Natural killer cell treated with Interleukin-12 subunit alpha and Interleukin-12 subunit beta and Interleukin-15 and Interleukin-18, amount 100 ng/mL, for 72 hours (primary cell): ENCODE results near the gene PAPLN. TPM values are rescaled to one million over a fixed set of nuclear protein-coding genes. Genes with fewer than 3 reads are reported as not detected.
A peak's percentile ranks its signal among the peaks of the same experiment; 100 is the strongest.

ENCODE experiments used
- ATAC-seq, 2 donors: fragments of 150-1000 bp; cut with Tn5 transposase in 1 of 2; sonication (Bioruptor Pico), chemical (Tn5 transposase) in 1 of 2; 2 replicates each; pipeline ENCODE4 v1.10.0; 2021
- DNase-seq: peaks from one replicate; pipeline ENCODE4 v3.0.0; 2022; ENCODE audit warnings: low spot score
- H3K27ac Mint-ChIP-seq, 2 donors: 1 replicate in 1 of 2; 2 replicates in 1 of 2; pipeline ENCODE4 v1.8.0; 2022; ENCODE audit warnings: mixed read lengths in 2 of 2, mild to moderate bottlenecking in 1 of 2, moderate library complexity in 1 of 2
- H3K27me3 Mint-ChIP-seq, 2 donors: 1 replicate in 1 of 2; 2 replicates in 1 of 2; pipeline ENCODE4 v1.8.0; 2022; ENCODE audit warnings: mixed read lengths in 2 of 2
- H3K36me3 Mint-ChIP-seq: one replicate; pipeline ENCODE4 v1.8.0; 2022; ENCODE audit warnings: mixed read lengths
- H3K4me1 Mint-ChIP-seq, 2 donors: 1 replicate in 1 of 2; 2 replicates in 1 of 2; pipeline ENCODE4 v1.8.0; 2022; ENCODE audit warnings: low read depth in 2 of 2, mixed read lengths in 2 of 2, mild to moderate bottlenecking in 1 of 2
- H3K4me3 Mint-ChIP-seq: one replicate; pipeline ENCODE4 v1.8.0; 2022; ENCODE audit warnings: mixed read lengths
- H3K9me3 Mint-ChIP-seq: 2 replicates; pipeline ENCODE4 v1.8.0; 2022; ENCODE audit warnings: mixed read lengths
- total RNA-seq, 2 donors: library from RNA; stranded (reverse); gene quantifications; one replicate each; pipeline ENCODE4 v1.2.3, GENCODE V29; 2022

PAPLN gene
- total RNA-seq, 2 donors from 2014 or later, result 0.17 to 0.47 TPM

DNA sequence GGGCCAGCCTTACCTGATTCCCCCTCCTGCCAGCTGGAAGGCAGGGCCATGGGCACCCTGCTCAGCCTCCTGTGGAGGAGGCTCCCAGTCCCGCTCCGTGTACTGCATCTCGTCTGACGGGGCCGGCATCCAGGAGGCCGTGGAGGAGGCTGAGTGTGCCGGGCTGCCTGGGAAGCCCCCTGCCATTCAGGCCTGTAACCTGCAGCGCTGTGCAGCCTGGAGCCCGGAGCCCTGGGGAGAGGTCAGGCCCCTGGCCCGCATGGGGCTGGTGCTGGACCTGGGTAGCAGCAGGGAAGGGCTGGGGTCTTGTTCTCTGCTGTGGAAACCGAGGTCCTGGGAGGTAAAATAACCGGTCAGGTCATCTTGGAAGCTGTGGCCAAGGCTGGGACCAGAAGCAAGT lies 16.4 kb downstream of the PAPLN start:
- Mint-ChIP-seq H3K27ac (no peak overlapping the region), H3K4me3 (no peak overlapping the region), H3K27me3 (no peaks in the 10 kb centered on the region), H3K36me3 (no peaks in the 10 kb centered on the region), H3K4me1 (peaks cover 0 to 5% of the 10 kb centered on the region in 2 donors), H3K9me3 (no peaks in the 10 kb centered on the region)
- ATAC-seq, result no peak
- DNase-seq, result no peak

DNA sequence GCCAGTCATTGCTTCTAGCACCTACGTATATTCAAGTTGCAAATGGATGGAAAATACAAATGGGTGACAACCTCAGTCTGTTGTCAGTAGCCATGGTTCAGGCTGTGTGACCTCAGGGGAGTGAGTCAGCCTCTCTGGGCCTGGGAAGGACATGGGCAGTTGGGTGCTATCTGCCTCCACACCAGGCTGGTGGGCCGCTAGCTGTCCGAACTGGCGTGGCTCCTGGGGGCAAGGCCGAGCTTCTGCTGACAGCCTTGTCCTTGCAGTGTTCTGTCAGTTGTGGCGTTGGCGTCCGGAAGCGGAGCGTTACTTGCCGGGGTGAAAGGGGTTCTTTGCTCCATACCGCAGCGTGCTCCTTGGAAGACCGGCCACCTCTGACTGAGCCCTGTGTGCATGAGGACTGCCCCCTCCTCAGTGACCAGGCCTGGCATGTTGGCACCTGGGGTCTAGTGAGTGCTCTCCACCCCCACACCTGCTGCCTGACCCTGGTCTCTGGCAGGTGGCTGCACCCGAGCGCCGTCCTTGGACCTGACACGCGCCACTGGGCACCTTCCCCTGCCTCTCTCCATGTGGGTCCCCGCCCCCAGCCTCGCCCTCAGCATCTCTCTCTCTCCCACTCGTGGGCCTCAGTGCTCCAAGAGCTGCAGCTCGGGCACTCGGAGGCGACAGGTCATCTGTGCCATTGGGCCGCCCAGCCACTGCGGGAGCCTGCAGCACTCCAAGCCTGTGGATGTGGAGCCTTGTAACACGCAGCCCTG lies 17.1 kb downstream of the PAPLN start:
- Mint-ChIP-seq H3K4me1 (peaks cover 0 to 5% of the 10 kb centered on the region in 2 donors), H3K36me3 (no peaks in the 10 kb centered on the region), H3K27me3 (no peaks in the 10 kb centered on the region), H3K9me3 (no peaks in the 10 kb centered on the region), H3K4me3 (no peak overlapping the region), H3K27ac (no peak overlapping the region)
- DNase-seq (no peak), ATAC-seq (no peak)

DNA sequence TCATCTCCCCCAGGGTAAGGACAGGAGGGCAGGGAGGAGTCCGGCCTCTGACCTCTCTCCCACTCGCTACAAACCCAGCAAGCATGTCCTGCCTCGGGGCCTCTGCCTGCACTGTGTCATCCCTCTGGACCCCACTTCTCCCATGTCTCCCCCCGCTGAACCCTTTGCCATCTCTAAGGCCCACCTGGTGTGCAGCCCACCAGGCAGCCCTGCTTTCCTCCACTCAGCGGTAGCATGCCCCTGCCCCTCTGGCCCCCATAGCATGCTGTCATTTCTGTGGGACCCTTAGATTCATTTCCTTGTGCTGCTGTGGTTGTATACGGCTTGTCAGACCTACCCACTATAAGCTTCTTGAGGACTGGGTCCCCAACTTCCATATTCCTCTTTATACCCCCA lies 17.7 kb downstream of the PAPLN start:
- no peak for DNase-seq
- ATAC-seq, result peak in 1 of 2 donors; percentile 17
- no peaks in the 10 kb centered on the region for H3K27me3 Mint-ChIP-seq
- H3K4me3 Mint-ChIP-seq, result no peak overlapping the region
- no peak overlapping the region for H3K27ac Mint-ChIP-seq
- H3K4me1 Mint-ChIP-seq, result peaks cover 0 to 5% of the 10 kb centered on the region in 2 donors
- H3K9me3 Mint-ChIP-seq, result no peaks in the 10 kb centered on the region
- no peaks in the 10 kb centered on the region for H3K36me3 Mint-ChIP-seq

DNA sequence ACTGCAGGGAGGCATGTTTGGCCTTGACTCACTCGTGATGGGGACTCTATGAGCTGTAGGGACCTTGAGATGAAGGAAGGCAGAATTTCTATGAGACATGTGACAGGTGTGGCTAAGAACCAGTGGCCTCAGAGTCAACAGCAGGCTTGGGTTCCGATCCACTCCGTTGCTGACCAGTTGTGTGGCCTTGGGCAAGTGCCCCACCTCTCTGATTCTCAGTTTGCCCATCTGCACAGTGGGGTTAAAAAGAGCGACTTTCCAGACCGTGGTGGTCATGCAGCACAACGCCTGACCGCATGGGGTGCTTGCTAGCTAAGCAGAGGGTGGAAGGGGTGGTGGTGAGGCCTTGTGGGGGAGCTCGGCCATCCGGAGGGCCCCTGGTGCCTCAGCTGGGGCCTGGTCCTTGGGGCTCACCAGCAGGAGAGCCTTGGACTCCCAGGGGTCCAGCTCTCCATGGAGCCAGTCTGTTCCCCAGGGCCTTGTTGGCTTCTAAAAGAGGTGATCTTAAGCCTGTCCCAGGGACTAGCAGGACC lies 18.5 kb downstream of the PAPLN start:
- ATAC-seq (no peak), DNase-seq (no peak)
- no peaks in the 10 kb centered on the region for H3K27me3 Mint-ChIP-seq
- H3K36me3 Mint-ChIP-seq, result no peaks in the 10 kb centered on the region
- H3K27ac Mint-ChIP-seq, result no peak overlapping the region
- no peaks in the 10 kb centered on the region for H3K9me3 Mint-ChIP-seq
- H3K4me3 Mint-ChIP-seq, result no peak overlapping the region
- H3K4me1 Mint-ChIP-seq, result peaks cover 0 to 5% of the 10 kb centered on the region in 2 donors

DNA sequence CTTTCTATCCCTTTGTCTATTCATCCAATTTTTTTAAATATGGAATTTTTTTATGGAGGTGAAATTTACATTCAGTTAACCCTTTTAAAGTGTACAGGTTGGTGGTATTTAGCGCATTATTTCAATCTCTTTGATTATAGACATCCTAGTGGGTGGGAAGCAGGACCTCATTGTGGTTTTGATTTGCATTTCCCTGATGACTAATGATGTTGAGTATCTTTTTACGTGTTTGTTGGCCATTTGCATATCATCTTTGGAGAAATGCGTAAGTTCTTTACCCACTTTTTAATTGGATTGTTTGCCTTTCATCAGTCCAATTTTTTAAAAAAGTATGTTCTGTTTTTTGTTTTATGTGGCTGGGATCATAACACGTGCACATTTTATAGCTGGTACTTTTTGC lies 20.8 kb downstream of the PAPLN start:
- ATAC-seq (no peak), DNase-seq (no peak)
- Mint-ChIP-seq H3K27ac (no peak overlapping the region), H3K27me3 (no peaks in the 10 kb centered on the region), H3K4me1 (peaks cover 0 to 5% of the 10 kb centered on the region in 2 donors), H3K36me3 (no peaks in the 10 kb centered on the region), H3K4me3 (no peak overlapping the region), H3K9me3 (no peaks in the 10 kb centered on the region)

DNA sequence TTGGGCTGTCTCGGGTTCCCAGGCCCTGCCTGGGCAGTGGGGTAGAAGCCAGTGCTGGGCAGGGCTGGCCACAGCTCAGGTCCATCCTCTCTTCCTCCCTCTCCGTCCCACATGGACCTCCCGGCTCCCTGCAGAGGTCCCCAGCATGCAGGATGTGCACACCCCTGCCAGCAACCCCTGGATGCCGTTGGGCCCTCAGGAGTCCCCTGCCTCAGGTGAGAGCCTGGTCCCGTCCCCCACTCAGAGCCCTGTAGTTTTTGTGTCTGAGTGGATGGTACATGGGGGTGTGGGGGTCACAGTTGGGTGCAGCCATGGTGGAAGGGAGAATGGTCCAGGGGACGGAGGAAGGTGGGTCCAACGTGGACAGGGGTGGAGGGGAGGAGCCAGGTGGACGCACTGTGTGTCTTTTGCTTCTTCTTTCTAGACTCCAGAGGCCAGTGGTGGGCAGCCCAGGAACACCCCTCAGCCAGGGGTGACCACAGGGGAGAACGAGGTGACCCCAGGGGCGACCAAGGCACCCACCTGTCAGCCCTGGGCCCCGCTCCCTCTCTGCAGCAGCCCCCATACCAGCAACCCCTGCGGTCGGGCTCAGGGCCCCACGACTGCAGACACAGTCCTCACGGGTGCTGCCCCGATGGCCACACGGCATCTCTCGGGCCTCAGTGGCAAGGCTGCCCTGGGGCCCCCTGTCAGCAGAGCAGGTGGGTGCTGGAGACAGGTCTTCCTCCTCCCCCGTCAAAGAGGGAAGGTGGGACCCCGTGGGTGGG lies 21.7 kb downstream of the PAPLN start:
- DNase-seq (no peak), ATAC-seq (no peak)
- no peaks in the 10 kb centered on the region for H3K27me3 Mint-ChIP-seq
- no peak overlapping the region for H3K27ac Mint-ChIP-seq
- no peaks in the 10 kb centered on the region for H3K9me3 Mint-ChIP-seq
- H3K4me3 Mint-ChIP-seq, result no peak overlapping the region
- H3K36me3 Mint-ChIP-seq, result no peaks in the 10 kb centered on the region
- peaks cover 0 to 5% of the 10 kb centered on the region in 2 donors for H3K4me1 Mint-ChIP-seq

DNA sequence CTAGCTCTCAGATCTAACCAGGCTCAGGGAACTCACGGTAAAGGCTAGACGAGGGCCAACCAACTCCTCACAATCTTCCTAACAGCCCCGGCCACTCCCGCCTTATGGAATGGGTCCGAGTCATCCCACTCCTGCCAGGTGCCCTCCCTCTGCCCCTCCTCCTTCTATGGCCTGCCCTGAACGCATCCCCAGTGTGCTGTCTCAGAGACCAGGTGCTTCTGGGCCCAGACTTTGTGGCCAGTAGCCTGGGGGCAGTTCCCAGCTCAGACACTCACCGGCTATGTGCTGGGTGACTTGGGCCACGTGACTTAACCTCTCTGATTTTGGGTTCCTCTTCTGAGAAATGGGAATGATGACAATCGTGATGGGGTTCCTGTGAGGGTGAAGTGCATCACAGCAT lies 22.5 kb downstream of the PAPLN start:
- Mint-ChIP-seq H3K27ac (no peak overlapping the region), H3K36me3 (no peaks in the 10 kb centered on the region), H3K4me3 (no peak overlapping the region), H3K27me3 (no peaks in the 10 kb centered on the region), H3K9me3 (no peaks in the 10 kb centered on the region), H3K4me1 (peaks cover 0 to 5% of the 10 kb centered on the region in 2 donors)
- DNase-seq (no peak), ATAC-seq (no peak)

DNA sequence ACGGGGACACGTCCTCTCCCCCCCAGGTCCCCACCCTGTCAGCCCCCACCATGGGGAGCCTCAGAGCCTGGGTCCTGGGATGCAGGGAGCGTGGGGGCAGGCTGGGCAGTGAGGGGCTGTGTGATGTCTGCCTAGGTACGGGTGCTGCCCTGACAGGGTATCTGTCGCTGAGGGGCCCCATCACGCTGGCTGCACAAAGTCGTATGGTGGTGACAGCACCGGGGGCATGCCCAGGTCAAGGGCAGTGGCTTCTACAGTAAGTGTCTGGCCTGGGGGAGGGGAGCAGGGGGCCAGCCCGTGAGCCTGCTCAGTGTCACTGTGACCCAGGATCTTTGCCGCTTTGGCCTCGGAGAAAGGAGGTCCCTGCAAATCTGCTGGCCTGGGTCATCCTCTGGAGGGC lies 23.3 kb downstream of the PAPLN start:
- Mint-ChIP-seq H3K4me3 (no peak overlapping the region), H3K27me3 (no peaks in the 10 kb centered on the region), H3K9me3 (no peaks in the 10 kb centered on the region), H3K27ac (no peak overlapping the region), H3K36me3 (no peaks in the 10 kb centered on the region), H3K4me1 (peaks cover 0 to 5% of the 10 kb centered on the region in 2 donors)
- ATAC-seq (no peak), DNase-seq (no peak)

DNA sequence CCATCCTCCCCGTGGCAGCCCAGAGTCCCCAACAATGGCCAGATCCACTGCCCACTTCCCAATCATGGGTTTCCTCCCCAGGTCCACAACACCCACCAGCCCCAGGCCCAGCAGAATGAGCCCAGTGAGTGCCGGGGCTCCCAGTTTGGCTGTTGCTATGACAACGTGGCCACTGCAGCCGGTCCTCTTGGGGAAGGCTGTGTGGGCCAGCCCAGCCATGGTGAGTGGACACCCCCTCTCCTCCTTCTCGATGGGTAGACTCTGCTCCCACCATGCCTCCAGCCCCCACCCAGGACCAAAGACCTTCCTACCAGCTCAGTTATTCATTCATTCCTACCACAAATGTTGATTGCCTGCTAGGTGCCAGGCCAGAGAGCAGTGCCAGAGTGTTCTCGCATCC lies 23.8 kb downstream of the PAPLN start:
- no peaks in the 10 kb centered on the region for H3K36me3 Mint-ChIP-seq
- H3K4me3 Mint-ChIP-seq, result no peak overlapping the region
- no peak overlapping the region for H3K27ac Mint-ChIP-seq

DNA sequence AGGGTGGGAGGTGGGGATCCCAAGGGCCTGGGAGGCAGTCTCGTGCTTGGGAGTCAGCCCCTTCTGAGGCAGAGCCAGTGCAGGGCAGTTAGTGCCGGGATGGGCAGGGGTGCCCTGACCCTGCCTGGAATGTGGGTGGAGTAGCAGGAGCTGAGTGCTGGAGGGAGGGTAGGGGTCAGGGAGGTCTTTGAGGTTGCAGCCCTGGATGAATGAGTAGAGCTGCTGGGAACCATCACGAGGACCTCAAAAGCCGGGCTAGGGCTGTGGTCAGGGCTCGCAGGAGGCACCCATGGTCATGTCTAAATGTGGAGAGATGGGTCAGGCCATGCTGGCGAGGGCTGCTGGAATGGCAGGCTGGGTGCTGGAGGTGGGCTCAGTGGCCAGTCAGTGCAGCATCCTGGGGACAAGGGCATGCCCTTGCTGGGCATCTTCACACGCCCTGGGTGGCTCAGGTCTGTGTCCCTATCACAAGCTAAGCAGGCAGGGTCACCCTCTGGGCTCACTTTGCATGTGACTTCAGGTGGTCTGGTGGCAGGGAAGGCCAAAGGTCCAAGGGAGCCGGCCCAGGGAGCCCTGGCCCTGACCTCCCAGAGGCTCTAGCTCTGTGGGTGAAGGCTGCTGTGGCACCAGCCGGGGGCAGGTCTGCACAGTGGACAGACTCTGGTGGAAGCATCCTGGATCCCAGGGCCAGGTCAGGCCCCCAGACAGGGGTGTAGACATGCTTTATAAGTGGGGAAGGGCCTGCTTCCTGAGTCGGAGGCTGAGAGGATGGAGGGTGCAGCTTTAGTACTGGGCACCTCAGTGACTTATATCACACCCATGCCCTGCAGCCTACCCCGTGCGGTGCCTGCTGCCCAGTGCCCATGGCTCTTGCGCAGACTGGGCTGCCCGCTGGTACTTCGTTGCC lies 24.5 kb downstream of the PAPLN start:
- no peaks in the 10 kb centered on the region for H3K27me3 Mint-ChIP-seq
- DNase-seq, result no peak
- no peak overlapping the region for H3K4me3 Mint-ChIP-seq
- no peaks in the 10 kb centered on the region for H3K36me3 Mint-ChIP-seq
- H3K9me3 Mint-ChIP-seq, result no peaks in the 10 kb centered on the region
- H3K27ac Mint-ChIP-seq, result no peak overlapping the region
- ATAC-seq, result no peak
- peaks cover 0 to 5% of the 10 kb centered on the region in 2 donors for H3K4me1 Mint-ChIP-seq

More for the DNA sequence above, 23.8 kb downstream of the PAPLN start:
- H3K9me3 Mint-ChIP-seq, result no peaks in the 10 kb centered on the region
- ATAC-seq (no peak), DNase-seq (no peak)
- peaks cover 0 to 5% of the 10 kb centered on the region in 2 donors for H3K4me1 Mint-ChIP-seq
- no peaks in the 10 kb centered on the region for H3K27me3 Mint-ChIP-seq

DNA sequence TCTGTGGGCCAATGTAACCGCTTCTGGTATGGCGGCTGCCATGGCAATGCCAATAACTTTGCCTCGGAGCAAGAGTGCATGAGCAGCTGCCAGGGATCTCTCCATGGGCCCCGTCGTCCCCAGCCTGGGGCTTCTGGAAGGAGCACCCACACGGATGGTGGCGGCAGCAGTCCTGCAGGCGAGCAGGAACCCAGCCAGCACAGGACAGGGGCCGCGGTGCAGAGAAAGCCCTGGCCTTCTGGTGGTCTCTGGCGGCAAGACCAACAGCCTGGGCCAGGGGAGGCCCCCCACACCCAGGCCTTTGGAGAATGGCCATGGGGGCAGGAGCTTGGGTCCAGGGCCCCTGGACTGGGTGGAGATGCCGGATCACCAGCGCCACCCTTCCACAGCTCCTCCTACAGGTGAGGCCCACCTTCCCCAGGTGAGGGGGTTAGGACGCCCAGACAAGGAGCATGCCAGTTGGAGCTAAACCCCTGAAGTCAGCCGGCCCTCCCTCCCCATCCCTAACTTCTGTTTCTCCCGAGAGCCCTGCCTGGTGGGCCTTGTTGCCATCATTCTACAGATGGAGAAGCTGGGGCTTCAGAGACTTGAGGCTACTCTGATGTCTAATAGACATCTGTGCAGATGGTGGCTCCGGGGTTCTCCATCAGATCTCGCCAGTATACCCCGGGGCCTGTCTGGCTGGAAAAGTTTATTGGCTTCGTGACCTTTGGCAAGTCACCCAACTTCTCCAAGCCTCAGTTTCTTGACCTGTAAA lies 25.3 kb downstream of the PAPLN start:
- no peak for ATAC-seq
- no peaks in the 10 kb centered on the region for H3K27me3 Mint-ChIP-seq
- H3K4me1 Mint-ChIP-seq, result peaks cover 0 to 5% of the 10 kb centered on the region in 2 donors
- no peaks in the 10 kb centered on the region for H3K36me3 Mint-ChIP-seq
- H3K27ac Mint-ChIP-seq, result no peak overlapping the region
- no peak for DNase-seq
- no peak overlapping the region for H3K4me3 Mint-ChIP-seq
- no peaks in the 10 kb centered on the region for H3K9me3 Mint-ChIP-seq

DNA sequence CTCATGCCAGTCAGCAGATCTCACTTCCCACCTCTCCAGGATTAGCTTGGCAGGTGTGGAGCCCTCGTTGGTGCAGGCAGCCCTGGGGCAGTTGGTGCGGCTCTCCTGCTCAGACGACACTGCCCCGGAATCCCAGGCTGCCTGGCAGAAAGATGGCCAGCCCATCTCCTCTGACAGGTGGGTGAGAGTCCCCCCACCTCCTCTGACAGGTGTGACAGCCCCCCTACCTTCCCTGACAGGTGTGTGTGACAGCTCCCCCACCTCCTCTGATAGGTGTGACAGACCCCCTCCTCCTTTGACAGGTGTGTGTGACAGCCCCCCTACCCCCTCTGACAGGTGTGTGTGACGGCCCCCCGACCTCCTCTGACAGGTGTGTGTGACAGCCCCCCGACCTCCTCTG lies 26.3 kb downstream of the PAPLN start:
- no peaks in the 10 kb centered on the region for H3K36me3 Mint-ChIP-seq
- H3K4me3 Mint-ChIP-seq, result no peak overlapping the region
- DNase-seq, result no peak
- H3K27me3 Mint-ChIP-seq, result no peaks in the 10 kb centered on the region
- ATAC-seq, result no peak
- H3K9me3 Mint-ChIP-seq, result no peaks in the 10 kb centered on the region
- no peak overlapping the region for H3K27ac Mint-ChIP-seq
- no peaks in the 10 kb centered on the region for H3K4me1 Mint-ChIP-seq
